Stimulated activated CD4-positive, alpha-beta T cell treated with anti-CD3 and anti-CD28 coated beads, Interleukin-12 subunit alpha, Interleukin-12 subunit beta, amount 100 ng/mL, for 4 hours (primary cell): ENCODE results near the gene NFILZ.
"Not testable (repeated sequence)": the region's sequence is repeated elsewhere in the genome, so short reads cannot be mapped to it uniquely, and the experiment has no call there.

ENCODE experiments used
- DNase-seq: peaks from one replicate; pipeline ENCODE4 v3.0.0-alpha.2; 2020

Gene NFILZ

GRCh38 chr19:8611877-8612806, 18.3 kb upstream of the NFILZ start:
- DNase-seq, result no peak

- DNase-seq, result no peak
Observed at GRCh38 chr19:8612807-8613171, 17.6 kb upstream of the NFILZ start.

- no peak for DNase-seq
Observed at GRCh38 chr19:8614455-8614854, 16.0 kb upstream of the NFILZ start.

GRCh38 chr19:8615024-8615423, 15.4 kb upstream of the NFILZ start:
- DNase-seq, result no peak

GRCh38 chr19:8615813-8616596, 14.4 kb upstream of the NFILZ start:
- DNase-seq, result peak; percentile 48

- DNase-seq, result no peak
Observed at GRCh38 chr19:8616861-8617260, 13.6 kb upstream of the NFILZ start.

- DNase-seq, result not testable (repeated sequence)
Observed at GRCh38 chr19:8617325-8617724, 13.1 kb upstream of the NFILZ start.

GRCh38 chr19:8617984-8618383, 12.4 kb upstream of the NFILZ start:
- DNase-seq, result no peak

GRCh38 chr19:8618751-8619150, 11.7 kb upstream of the NFILZ start:
- DNase-seq, result no peak

- not testable (repeated sequence) for DNase-seq
Observed at GRCh38 chr19:8622886-8623285, 7.5 kb upstream of the NFILZ start.

- DNase-seq, result no peak
Observed at GRCh38 chr19:8626842-8627241, 3.6 kb upstream of the NFILZ start.

GRCh38 chr19:8629184-8629583, 1.2 kb upstream of the NFILZ start:
- no peak for DNase-seq

GRCh38 chr19:8630796-8631424, 477 bp downstream of the NFILZ start:
- no peak for DNase-seq

GRCh38 chr19:8631425-8631819, 989 bp downstream of the NFILZ start:
- DNase-seq, result no peak

GRCh38 chr19:8635422-8635821, 5.0 kb downstream of the NFILZ start:
- no peak for DNase-seq

GRCh38 chr19:8637070-8637469, 6.6 kb downstream of the NFILZ start:
- not testable (repeated sequence) for DNase-seq

GRCh38 chr19:8638078-8638619, 7.7 kb downstream of the NFILZ start:
- no peak for DNase-seq

- DNase-seq, result no peak
Observed at GRCh38 chr19:8639821-8640401, 9.5 kb downstream of the NFILZ start.

- no peak for DNase-seq
Observed at GRCh38 chr19:8640402-8641004, 10.1 kb downstream of the NFILZ start.

- DNase-seq, result no peak
Observed at GRCh38 chr19:8641221-8641907, 10.9 kb downstream of the NFILZ start.

- no peak for DNase-seq
Observed at GRCh38 chr19:8641908-8642547, 11.6 kb downstream of the NFILZ start.
